A673 (cell line): ENCODE measurements around the gene DENND2C.

Source experiments
- CTCF ChIP-seq: fragments of 300-800, 200-600 bp; sonication (generic); conservative IDR thresholded peaks from 2 replicates; pipeline ENCODE4 v1.5.1; 2017; ENCODE audit warnings: low read depth, mild to moderate bottlenecking, antibody characterized with exemption, low read length, moderate library complexity, mixed read lengths
- EZH2 ChIP-seq: fragments of 200-600 bp; sonication (generic); IDR thresholded peaks from 2 replicates; pipeline ENCODE4 v1.6.1; 2017; ENCODE audit warnings: borderline replicate concordance, low read depth, mild to moderate bottlenecking, mixed read lengths, antibody characterized with exemption, low read length; ENCODE audit not compliant: poor library complexity, severe bottlenecking

GRCh38 chr1:114716304-114717170 lies 46.7 kb upstream of the DENND2C start, which contains the start of gene NRAS:
- TF ChIP-seq CTCF, result no peak
- no peak for TF ChIP-seq EZH2
